Measurements from ENCODE around the gene HLA-E. TPM values are rescaled to one million over a fixed set of nuclear protein-coding genes. Genes with fewer than 3 reads are reported as not detected.
"Not testable (repeated sequence)": the region's sequence is repeated elsewhere in the genome, so short reads cannot be mapped to it uniquely, and the experiment has no call there.

The HLA-E gene
- total RNA-seq, 1 experiment from 2014 or later: 41.1 TPM

DNA sequence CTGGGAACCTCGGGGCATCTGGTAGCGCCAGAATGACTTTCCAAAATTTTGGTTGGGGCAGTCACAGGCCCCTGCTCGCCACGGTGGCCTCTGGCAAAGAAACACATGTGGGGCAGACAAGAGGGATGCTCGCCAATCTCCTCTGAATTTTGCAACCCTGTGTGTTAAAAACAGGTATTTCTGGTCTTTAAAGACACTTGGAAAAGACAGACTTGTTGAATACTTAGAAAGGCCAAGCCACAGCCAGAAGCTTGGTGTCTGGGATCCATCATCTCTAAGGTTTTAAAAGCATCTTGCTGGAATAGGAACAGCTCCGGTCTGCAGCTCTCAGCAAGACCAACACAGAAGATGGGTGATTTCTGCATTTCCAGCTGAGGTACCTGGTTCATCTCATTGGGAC, 31.2 kb downstream of the HLA-E start:
- DNase-seq (ENCODE audit: low spot score): no peak
- intact Hi-C loops (cut with micrococcal nuclease; ENCODE audit: unreplicated experiment): no loop called here
- Histone ChIP-seq H3K4me3 (ENCODE audit: low read depth, low read length, poor library complexity, severe bottlenecking) (no peak overlapping the region), H3K9me3 (ENCODE audit: low read depth, low read length, poor library complexity, severe bottlenecking) (no peaks in the 10 kb centered on the region), H3K4me1 (ENCODE audit: insufficient read depth, low read length, poor library complexity, severe bottlenecking) (no peaks in the 10 kb centered on the region), H3K27ac (ENCODE audit: low read depth, low read length, poor library complexity, severe bottlenecking) (no peak overlapping the region), H3K36me3 (ENCODE audit: insufficient read depth, low read length, poor library complexity, severe bottlenecking) (no peaks in the 10 kb centered on the region), H3K27me3 (replicated peaks; ENCODE audit: insufficient read depth, low read depth, low read length, poor library complexity) (no peaks in the 10 kb centered on the region)
- BruUV-seq (replicated peaks): no TSS peak
- ChIA-PET POLR2A (ENCODE audit: low non-redundant PET) (no interaction called here), CTCF (no interaction called here)
- TF ChIP-seq, protein P1, sequence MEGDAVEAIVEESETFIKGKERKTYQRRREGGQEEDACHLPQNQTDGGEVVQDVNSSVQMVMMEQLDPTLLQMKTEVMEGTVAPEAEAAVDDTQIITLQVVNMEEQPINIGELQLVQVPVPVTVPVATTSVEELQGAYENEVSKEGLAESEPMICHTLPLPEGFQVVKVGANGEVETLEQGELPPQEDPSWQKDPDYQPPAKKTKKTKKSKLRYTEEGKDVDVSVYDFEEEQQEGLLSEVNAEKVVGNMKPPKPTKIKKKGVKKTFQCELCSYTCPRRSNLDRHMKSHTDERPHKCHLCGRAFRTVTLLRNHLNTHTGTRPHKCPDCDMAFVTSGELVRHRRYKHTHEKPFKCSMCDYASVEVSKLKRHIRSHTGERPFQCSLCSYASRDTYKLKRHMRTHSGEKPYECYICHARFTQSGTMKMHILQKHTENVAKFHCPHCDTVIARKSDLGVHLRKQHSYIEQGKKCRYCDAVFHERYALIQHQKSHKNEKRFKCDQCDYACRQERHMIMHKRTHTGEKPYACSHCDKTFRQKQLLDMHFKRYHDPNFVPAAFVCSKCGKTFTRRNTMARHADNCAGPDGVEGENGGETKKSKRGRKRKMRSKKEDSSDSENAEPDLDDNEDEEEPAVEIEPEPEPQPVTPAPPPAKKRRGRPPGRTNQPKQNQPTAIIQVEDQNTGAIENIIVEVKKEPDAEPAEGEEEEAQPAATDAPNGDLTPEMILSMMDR (conservative IDR thresholded peaks at IDR 0.05; ENCODE audit: low read depth, low read length): no peak
- TF ChIP-seq EZH2 (IDR thresholded peaks at IDR 0.05; ENCODE audit: borderline replicate concordance, low read depth, low read length, poor library complexity, severe bottlenecking): no peak

DNA sequence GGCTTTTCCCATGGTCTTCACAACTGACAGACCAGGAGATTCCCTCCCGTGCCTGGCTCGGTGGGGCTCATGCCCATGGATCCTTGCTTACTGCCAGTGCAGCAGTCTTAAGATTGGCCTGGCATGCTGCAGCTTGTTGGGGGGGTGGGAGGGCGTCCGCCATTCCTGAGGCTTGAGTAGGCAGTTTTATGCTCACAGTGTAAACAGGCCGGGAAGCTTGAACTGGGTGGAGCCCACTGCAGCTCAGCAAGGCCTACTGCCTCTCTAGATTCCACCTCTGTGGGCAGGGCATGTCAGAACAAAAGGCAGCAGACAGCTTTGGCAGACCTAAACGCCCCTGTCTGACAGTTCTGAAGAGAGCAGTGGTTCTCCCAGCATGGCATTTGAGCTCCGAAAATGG, 31.8 kb downstream of the HLA-E start:
- H3K27me3 ChIP-seq (replicated peaks; ENCODE audit: insufficient read depth, low read depth, low read length, poor library complexity); H3K27ac ChIP-seq (ENCODE audit: low read depth, low read length, poor library complexity, severe bottlenecking); DNase-seq (ENCODE audit: low spot score); H3K9me3 ChIP-seq (ENCODE audit: low read depth, low read length, poor library complexity, severe bottlenecking); POLR2A ChIA-PET (ENCODE audit: low non-redundant PET); H3K36me3 ChIP-seq (ENCODE audit: insufficient read depth, low read length, poor library complexity, severe bottlenecking); H3K4me1 ChIP-seq (ENCODE audit: insufficient read depth, low read length, poor library complexity, severe bottlenecking); intact Hi-C loops (cut with micrococcal nuclease; ENCODE audit: unreplicated experiment); BruUV-seq (replicated peaks); CTCF ChIA-PET; H3K4me3 ChIP-seq (ENCODE audit: low read depth, low read length, poor library complexity, severe bottlenecking): not testable (repeated sequence)

DNA sequence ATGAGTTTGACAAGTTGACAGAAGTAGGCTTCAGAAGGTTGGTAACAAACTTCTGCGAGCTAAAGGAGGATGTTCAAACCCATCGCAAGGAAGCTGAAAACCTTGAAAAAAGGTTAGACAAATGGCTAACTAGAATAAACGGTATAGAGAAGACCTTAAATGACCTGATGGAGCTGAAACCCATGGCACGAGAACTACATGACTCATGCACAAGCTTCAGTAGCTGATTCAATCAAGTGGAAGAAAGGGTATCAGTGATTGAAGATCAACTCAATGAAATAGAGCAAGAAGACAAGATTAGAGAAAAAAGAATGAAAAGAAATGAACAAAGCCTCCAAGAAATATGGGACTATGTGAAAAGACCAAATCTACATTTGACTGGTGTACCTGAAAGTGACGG, 32.6 kb downstream of the HLA-E start:
- H3K36me3 ChIP-seq (ENCODE audit: insufficient read depth, low read length, poor library complexity, severe bottlenecking); POLR2A ChIA-PET (ENCODE audit: low non-redundant PET); H3K9me3 ChIP-seq (ENCODE audit: low read depth, low read length, poor library complexity, severe bottlenecking); H3K4me1 ChIP-seq (ENCODE audit: insufficient read depth, low read length, poor library complexity, severe bottlenecking); H3K4me3 ChIP-seq (ENCODE audit: low read depth, low read length, poor library complexity, severe bottlenecking); H3K27ac ChIP-seq (ENCODE audit: low read depth, low read length, poor library complexity, severe bottlenecking); DNase-seq (ENCODE audit: low spot score); BruUV-seq (replicated peaks); intact Hi-C loops (cut with micrococcal nuclease; ENCODE audit: unreplicated experiment); H3K27me3 ChIP-seq (replicated peaks; ENCODE audit: insufficient read depth, low read depth, low read length, poor library complexity): not testable (repeated sequence)
- CTCF ChIA-PET: interaction anchor here (0.6 kb wide), 1 partner anchor 9 kb away, joined by 5 read pairs; no protein-coding TSS in a partner anchor

DNA sequence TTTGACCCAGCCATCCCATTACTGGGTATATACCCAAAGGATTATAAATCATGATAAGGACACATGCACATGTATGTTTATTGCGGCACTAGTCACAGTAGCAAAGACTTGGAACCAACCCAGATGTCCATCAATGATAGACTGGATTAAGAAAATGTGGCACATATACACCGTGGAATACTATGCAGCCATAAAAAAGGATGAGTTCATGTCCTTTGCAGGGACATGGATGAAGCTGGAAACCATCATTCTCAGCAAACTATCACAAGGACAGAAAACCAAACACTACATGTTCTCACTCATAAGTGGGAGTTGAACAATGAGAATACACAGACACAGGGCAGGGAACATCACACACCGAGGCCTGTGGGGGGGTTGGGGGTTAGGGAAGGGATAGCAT, 37.1 kb downstream of the HLA-E start:
- H3K36me3 ChIP-seq (ENCODE audit: insufficient read depth, low read length, poor library complexity, severe bottlenecking); H3K4me1 ChIP-seq (ENCODE audit: insufficient read depth, low read length, poor library complexity, severe bottlenecking); H3K9me3 ChIP-seq (ENCODE audit: low read depth, low read length, poor library complexity, severe bottlenecking); BruUV-seq (replicated peaks); DNase-seq (ENCODE audit: low spot score); H3K27ac ChIP-seq (ENCODE audit: low read depth, low read length, poor library complexity, severe bottlenecking); intact Hi-C loops (cut with micrococcal nuclease; ENCODE audit: unreplicated experiment); CTCF ChIA-PET; POLR2A ChIA-PET (ENCODE audit: low non-redundant PET); H3K4me3 ChIP-seq (ENCODE audit: low read depth, low read length, poor library complexity, severe bottlenecking); H3K27me3 ChIP-seq (replicated peaks; ENCODE audit: insufficient read depth, low read depth, low read length, poor library complexity): not testable (repeated sequence)

DNA sequence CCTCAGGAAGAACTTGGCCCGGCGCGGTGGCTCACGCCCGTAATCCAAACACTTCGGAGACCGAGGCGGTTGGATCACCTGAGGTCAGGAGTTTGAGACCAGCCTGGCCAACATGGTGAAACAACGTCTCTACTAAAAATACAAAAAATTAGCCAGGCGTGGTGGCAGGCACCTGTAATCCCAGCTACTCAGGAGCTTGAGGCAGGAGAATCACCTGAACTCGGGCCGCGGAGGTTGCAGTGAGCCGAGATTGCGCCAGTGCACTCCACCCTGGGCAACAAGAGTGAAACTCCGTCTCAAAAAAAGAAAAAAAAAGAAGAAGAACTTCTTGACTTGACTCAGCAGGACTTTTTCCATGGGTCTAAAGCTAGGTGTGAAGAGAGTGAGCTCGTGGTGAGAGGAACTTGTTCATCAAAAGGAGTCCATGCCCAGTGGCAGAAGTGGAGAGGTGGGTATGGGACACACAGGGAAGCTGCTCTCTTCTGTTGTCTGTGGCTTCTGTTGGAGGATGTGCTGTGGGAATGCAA, 40.1 kb downstream of the HLA-E start:
- intact Hi-C loops (cut with micrococcal nuclease; ENCODE audit: unreplicated experiment); BruUV-seq (replicated peaks); H3K27me3 ChIP-seq (replicated peaks; ENCODE audit: insufficient read depth, low read depth, low read length, poor library complexity); H3K36me3 ChIP-seq (ENCODE audit: insufficient read depth, low read length, poor library complexity, severe bottlenecking); H3K4me1 ChIP-seq (ENCODE audit: insufficient read depth, low read length, poor library complexity, severe bottlenecking); H3K9me3 ChIP-seq (ENCODE audit: low read depth, low read length, poor library complexity, severe bottlenecking); H3K4me3 ChIP-seq (ENCODE audit: low read depth, low read length, poor library complexity, severe bottlenecking); DNase-seq (ENCODE audit: low spot score); H3K27ac ChIP-seq (ENCODE audit: low read depth, low read length, poor library complexity, severe bottlenecking): not testable (repeated sequence)
- ChIA-PET CTCF (interaction anchor here (1.2 kb wide), 1 partner anchor 12 kb away, joined by 5 read pairs; no protein-coding TSS in a partner anchor), POLR2A (ENCODE audit: low non-redundant PET) (interaction anchor here (0.7 kb wide), 1 partner anchor 62 kb away, joined by 5 read pairs; no protein-coding TSS in a partner anchor)

All from A673 (cell line).